Activated CD4-positive, alpha-beta T cell treated with anti-CD3 and anti-CD28 coated beads, Interleukin-2, amount 10 ng/mL, durations not matched to agents 24 days and 14 days (primary cell): ENCODE data around the gene RNASEH2A. TPM values are rescaled to one million over a fixed set of nuclear protein-coding genes. Genes with fewer than 3 reads are reported as not detected.
"Not testable (repeated sequence)": the region's sequence is repeated elsewhere in the genome, so short reads cannot be mapped to it uniquely, and the experiment has no call there.

Experiments used
- DNase-seq: peaks from one replicate; pipeline ENCODE4 v3.0.0; 2022
- H3K27ac Mint-ChIP-seq: one replicate; pipeline ENCODE4 v1.8.0; 2022; ENCODE audit warnings: mild to moderate bottlenecking, mixed read lengths
- H3K27me3 Mint-ChIP-seq: one replicate; pipeline ENCODE4 v1.8.0; 2022; ENCODE audit warnings: mixed read lengths
- H3K36me3 Mint-ChIP-seq: one replicate; pipeline ENCODE4 v1.8.0; 2022; ENCODE audit warnings: low read depth, mild to moderate bottlenecking, mixed read lengths
- H3K4me1 Mint-ChIP-seq: one replicate; pipeline ENCODE4 v1.8.0; 2021; ENCODE audit warnings: mixed read lengths
- H3K4me3 Mint-ChIP-seq: one replicate; pipeline ENCODE4 v1.8.0; 2022; ENCODE audit warnings: mild to moderate bottlenecking, moderate library complexity, mixed read lengths
- H3K9me3 Mint-ChIP-seq: one replicate; pipeline ENCODE4 v1.8.0; 2021; ENCODE audit warnings: mixed read lengths
- intact Hi-C: fragments of 100-400 bp; cut with micrococcal nuclease; formaldehyde crosslinking; loops from one replicate; pipeline ENCODE4 v1.15.1; 2023
- total RNA-seq: library from RNA; stranded (reverse); gene quantifications from 2 replicates; pipeline ENCODE4 v1.2.3, GENCODE V29; 2022

RNASEH2A gene
- total RNA-seq, 1 donor from 2014 or later = 35.8 TPM

GRCh38 chr19:12804051-12804450 is 2.3 kb upstream of the RNASEH2A start:
- H3K4me1 Mint-ChIP-seq = peaks cover 33% of the 10 kb centered on the region
- intact Hi-C loops = no loop called here
- peaks cover 29% of the 10 kb centered on the region for H3K36me3 Mint-ChIP-seq
- H3K27me3 Mint-ChIP-seq = no peaks in the 10 kb centered on the region
- H3K27ac Mint-ChIP-seq = no peak overlapping the region
- H3K9me3 Mint-ChIP-seq = no peaks in the 10 kb centered on the region
- H3K4me3 Mint-ChIP-seq = peak overlapping the region; percentile 7
- no peak for DNase-seq

GRCh38 chr19:12815088-12815487 is 8.7 kb downstream of the RNASEH2A start:
- H3K36me3 Mint-ChIP-seq = peaks cover 19% of the 10 kb centered on the region
- intact Hi-C loops = no loop called here
- H3K27me3 Mint-ChIP-seq = no peaks in the 10 kb centered on the region
- DNase-seq = no peak
- no peaks in the 10 kb centered on the region for H3K9me3 Mint-ChIP-seq
- no peaks in the 10 kb centered on the region for H3K4me1 Mint-ChIP-seq
- H3K27ac Mint-ChIP-seq = no peak overlapping the region
- H3K4me3 Mint-ChIP-seq = no peak overlapping the region

GRCh38 chr19:12817188-12817587 is 10.8 kb downstream of the RNASEH2A start:
- DNase-seq, H3K27me3 Mint-ChIP-seq: not testable (repeated sequence)

DNA sequence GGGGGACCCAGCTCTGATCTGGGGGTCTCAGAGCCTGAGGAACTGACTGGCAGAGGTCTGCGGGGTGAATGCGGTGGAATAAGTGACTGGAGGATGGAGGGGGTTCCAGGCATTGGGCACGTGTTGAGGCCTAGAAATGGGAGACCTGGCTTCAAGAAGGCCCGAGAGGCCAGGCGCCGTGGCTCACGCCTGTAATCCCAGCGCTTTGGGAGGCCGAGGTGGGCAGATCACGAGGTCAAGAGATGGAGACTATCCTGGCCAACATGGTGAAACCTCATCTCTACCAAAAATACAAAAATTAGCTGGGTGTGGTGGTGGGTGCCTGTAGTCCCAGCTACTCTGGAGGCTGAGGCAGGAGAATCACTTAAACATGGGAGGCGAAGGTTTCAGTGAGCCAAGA is 11.4 kb downstream of the RNASEH2A start:
- DNase-seq = not testable (repeated sequence)

More at GRCh38 chr19:12817188-12817587, 10.8 kb downstream of the RNASEH2A start:
- H3K4me1 Mint-ChIP-seq, H3K4me3 Mint-ChIP-seq, H3K9me3 Mint-ChIP-seq, intact Hi-C loops, H3K27ac Mint-ChIP-seq: not testable (repeated sequence)
- peaks cover 19% of the 10 kb centered on the region for H3K36me3 Mint-ChIP-seq

GRCh38 chr19:12821761-12822160 is 15.4 kb downstream of the RNASEH2A start:
- H3K27ac Mint-ChIP-seq = no peak overlapping the region
- no peaks in the 10 kb centered on the region for H3K36me3 Mint-ChIP-seq
- no peak overlapping the region for H3K4me3 Mint-ChIP-seq
- H3K9me3 Mint-ChIP-seq = no peaks in the 10 kb centered on the region
- DNase-seq = no peak
- peaks cover 11% of the 10 kb centered on the region for H3K4me1 Mint-ChIP-seq
- intact Hi-C loops = no loop called here
- H3K27me3 Mint-ChIP-seq = peaks cover 14% of the 10 kb centered on the region

More for the DNA sequence above, 11.4 kb downstream of the RNASEH2A start:
- H3K27me3 Mint-ChIP-seq, H3K4me1 Mint-ChIP-seq, H3K27ac Mint-ChIP-seq, H3K9me3 Mint-ChIP-seq, intact Hi-C loops, H3K4me3 Mint-ChIP-seq: not testable (repeated sequence)
- H3K36me3 Mint-ChIP-seq = peaks cover 19% of the 10 kb centered on the region

DNA sequence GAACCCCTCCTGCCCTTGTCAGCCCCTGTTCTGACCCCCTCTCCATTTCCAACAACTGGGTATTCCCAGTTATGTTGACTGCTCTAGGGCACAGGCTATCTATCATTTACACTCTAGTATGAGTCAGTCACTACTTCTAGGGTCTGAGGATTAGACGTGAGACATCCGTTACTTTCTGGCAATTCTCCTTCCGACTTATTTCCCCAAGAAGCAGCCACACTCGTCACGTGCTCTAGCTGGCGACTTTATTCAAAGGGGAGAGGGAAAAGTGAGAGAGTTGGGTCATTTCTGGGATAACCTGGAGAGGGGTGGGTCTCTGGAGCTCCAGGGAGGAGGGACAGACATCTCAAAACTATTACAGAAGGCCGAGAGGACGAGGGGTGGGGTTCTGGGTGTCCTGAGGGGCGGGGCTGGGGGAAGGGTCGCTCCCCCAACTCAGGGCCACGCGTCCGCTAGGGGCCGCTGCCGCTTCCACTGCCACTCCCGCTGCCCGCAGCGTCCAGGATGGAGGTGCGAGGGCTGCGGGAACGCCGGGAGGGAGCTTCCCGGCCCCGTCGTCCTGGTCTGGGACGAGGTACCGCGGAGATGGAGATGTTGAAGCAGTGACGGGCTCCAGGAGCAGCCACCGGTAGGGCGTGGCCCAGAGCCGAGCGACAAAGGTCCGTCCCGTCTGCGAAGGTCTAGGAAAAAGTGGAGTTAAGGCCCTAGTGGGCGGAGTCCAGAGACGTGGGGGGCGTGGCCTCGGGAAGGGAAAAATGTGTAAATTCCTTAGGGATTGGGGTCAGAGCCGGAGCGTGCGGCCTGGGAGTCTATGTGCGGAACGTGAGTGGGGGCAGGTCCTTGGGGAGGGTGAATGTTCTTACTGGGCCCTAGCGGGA is 19.1 kb downstream of the RNASEH2A start:
- peaks cover 38% of the 10 kb centered on the region for H3K27me3 Mint-ChIP-seq

GRCh38 chr19:12828494-12828893 is 22.1 kb downstream of the RNASEH2A start:
- H3K9me3 Mint-ChIP-seq = peaks cover 5% of the 10 kb centered on the region

More for the DNA sequence above, 19.1 kb downstream of the RNASEH2A start:
- intact Hi-C loops = no loop called here
- no peaks in the 10 kb centered on the region for H3K36me3 Mint-ChIP-seq
- H3K4me3 Mint-ChIP-seq = peak overlapping the region; percentile 59
- peaks cover 11% of the 10 kb centered on the region for H3K4me1 Mint-ChIP-seq
- peak; percentile 76 for DNase-seq
- no peak overlapping the region for H3K27ac Mint-ChIP-seq
- H3K9me3 Mint-ChIP-seq = no peaks in the 10 kb centered on the region

GRCh38 chr19:12833418-12833737 is 27.0 kb downstream of the RNASEH2A start:
- Mint-ChIP-seq H3K4me1 (peaks cover 14% of the 10 kb centered on the region), H3K4me3 (peak overlapping the region; percentile 44)

More at GRCh38 chr19:12828494-12828893, 22.1 kb downstream of the RNASEH2A start:
- intact Hi-C loops = no loop called here
- no peak overlapping the region for H3K4me3 Mint-ChIP-seq
- peaks cover 2% of the 10 kb centered on the region for H3K36me3 Mint-ChIP-seq
- peak; percentile 81 for DNase-seq
- H3K4me1 Mint-ChIP-seq = peaks cover 22% of the 10 kb centered on the region
- peaks cover 56% of the 10 kb centered on the region for H3K27me3 Mint-ChIP-seq
- no peak overlapping the region for H3K27ac Mint-ChIP-seq

DNA sequence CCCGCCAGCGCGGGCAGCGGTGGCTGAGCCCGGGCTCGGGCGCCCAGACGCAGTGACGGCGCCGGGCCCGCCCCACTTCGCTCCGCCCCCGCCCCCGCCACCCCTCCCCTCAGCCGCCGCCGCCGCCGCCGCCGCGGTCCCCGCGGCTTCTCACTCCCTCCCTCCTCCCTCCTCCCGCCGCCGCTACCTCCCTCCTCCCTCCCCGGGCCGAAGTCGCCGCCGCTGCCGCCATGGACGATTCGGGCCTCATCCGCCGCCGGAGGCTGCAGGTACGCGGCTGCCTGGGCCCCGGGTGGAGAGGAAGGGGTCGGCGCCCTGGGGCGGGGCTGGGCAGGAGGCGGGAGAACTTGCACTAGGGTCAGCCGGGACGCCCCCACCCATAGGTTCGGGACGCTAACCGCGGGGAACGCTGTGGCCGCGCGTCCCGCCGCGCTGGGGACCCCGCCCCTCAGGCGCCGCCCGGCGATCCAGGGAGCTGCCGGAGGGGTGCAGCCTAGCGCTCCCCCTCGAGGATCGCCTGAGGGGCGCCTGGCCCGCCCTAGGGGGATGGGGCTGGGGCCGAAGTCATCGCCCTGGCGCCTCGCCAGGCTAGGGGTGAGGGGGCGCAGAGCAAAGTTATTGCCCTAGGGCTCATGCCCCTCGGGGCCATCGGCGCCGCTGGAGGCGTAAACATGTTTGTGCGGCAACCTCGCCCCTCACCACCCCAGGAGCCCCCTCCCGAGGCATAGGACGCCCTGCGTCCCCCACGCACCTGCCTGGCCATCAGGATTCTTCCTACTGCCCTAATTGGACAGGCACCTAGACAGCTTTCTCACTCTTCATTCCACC is 27.6 kb downstream of the RNASEH2A start:
- peak; percentile 74 for DNase-seq
- H3K4me3 Mint-ChIP-seq = peak overlapping the region; percentile 34
- H3K27me3 Mint-ChIP-seq = peaks cover 67% of the 10 kb centered on the region
- H3K9me3 Mint-ChIP-seq = peaks cover 5% of the 10 kb centered on the region
- no peak overlapping the region for H3K27ac Mint-ChIP-seq
- intact Hi-C loops = no loop called here
- H3K4me1 Mint-ChIP-seq = peaks cover 15% of the 10 kb centered on the region
- H3K36me3 Mint-ChIP-seq = peaks cover 2% of the 10 kb centered on the region

More at GRCh38 chr19:12833418-12833737, 27.0 kb downstream of the RNASEH2A start:
- DNase-seq = no peak
- Mint-ChIP-seq H3K36me3 (peaks cover 2% of the 10 kb centered on the region), H3K27me3 (peaks cover 69% of the 10 kb centered on the region), H3K9me3 (peaks cover 5% of the 10 kb centered on the region), H3K27ac (no peak overlapping the region)
- intact Hi-C loops = no loop called here

DNA sequence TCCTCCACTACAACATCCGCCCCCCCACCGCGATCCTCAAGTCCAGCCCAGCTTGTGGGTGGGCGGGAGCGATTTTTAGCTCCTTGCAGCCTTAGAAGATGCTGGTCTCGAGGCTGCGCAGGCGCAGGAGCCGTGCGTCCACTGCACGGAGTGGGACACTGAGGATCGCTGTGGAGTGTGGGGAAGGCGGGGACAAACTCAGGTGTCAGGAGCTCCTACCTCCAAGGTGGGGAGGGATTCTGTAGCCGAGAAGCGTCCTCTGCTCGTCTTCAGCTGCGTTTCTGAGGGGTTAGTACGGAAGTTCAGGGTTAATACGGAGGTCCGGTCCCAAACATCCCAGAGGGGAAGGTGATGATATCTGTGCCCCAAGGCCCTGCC is 28.2 kb downstream of the RNASEH2A start, which contains the start of gene RTBDN:
Gene RTBDN (minus strand): TSS at position 14 of the 378 bp plus-strand sequence. CDS start 4,600 bp downstream, outside the sequence.
- no peak for DNase-seq
- H3K27me3 Mint-ChIP-seq = peaks cover 70% of the 10 kb centered on the region

GRCh38 chr19:12834976-12835757 is 28.8 kb downstream of the RNASEH2A start:
- peak; percentile 78 for DNase-seq

More for the DNA sequence above, 28.2 kb downstream of the RNASEH2A start, which contains the start of gene RTBDN:
- intact Hi-C loops = no loop called here
- peaks cover 21% of the 10 kb centered on the region for H3K4me1 Mint-ChIP-seq
- no peak within 1 kb of the TSS for H3K27ac Mint-ChIP-seq
- peaks cover 2% of the 10 kb centered on the region for H3K36me3 Mint-ChIP-seq
- peak within 1 kb of the TSS; percentile 44 for H3K4me3 Mint-ChIP-seq
- peaks cover 5% of the 10 kb centered on the region for H3K9me3 Mint-ChIP-seq

GRCh38 chr19:12836529-12836863 is 30.1 kb downstream of the RNASEH2A start:
- intact Hi-C loops = loop anchor here (5.0 kb wide), 3 partner anchors 59 to 261 kb away; partner anchors contain the start of gene HOOK2
- no peak for DNase-seq
- H3K27me3 Mint-ChIP-seq = peaks cover 73% of the 10 kb centered on the region
- H3K9me3 Mint-ChIP-seq = peaks cover 5% of the 10 kb centered on the region
- peaks cover 28% of the 10 kb centered on the region for H3K4me1 Mint-ChIP-seq
- no peak overlapping the region for H3K27ac Mint-ChIP-seq
- H3K36me3 Mint-ChIP-seq = peaks cover 2% of the 10 kb centered on the region
- H3K4me3 Mint-ChIP-seq = no peak overlapping the region

More at GRCh38 chr19:12834976-12835757, 28.8 kb downstream of the RNASEH2A start:
- intact Hi-C loops = loop anchor here (5.0 kb wide), 3 partner anchors 58 to 262 kb away; partner anchors contain the start of gene HOOK2
- peaks cover 2% of the 10 kb centered on the region for H3K36me3 Mint-ChIP-seq
- H3K9me3 Mint-ChIP-seq = peaks cover 5% of the 10 kb centered on the region
- H3K4me1 Mint-ChIP-seq = peaks cover 22% of the 10 kb centered on the region
- H3K4me3 Mint-ChIP-seq = no peak overlapping the region
- H3K27ac Mint-ChIP-seq = no peak overlapping the region
- peaks cover 69% of the 10 kb centered on the region for H3K27me3 Mint-ChIP-seq

DNA sequence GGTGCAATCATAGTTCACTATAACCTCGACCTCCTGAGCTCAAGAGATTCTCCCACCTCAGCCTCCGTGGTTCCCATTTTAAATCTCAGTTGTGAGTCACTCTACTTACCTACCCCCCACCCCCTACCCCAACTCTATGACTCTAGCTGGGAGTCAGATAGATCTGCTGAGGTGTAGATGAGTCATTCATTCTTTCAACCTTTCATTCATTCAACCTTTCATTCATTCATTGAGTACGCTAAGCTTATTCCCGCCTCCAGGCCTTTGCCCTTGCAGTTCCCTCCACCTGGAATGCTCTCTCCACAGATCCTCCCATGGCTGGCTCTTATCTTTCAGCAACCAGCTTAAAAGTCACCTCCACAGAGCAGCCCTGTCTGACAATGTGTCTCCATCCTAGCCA is 30.8 kb downstream of the RNASEH2A start:
- Mint-ChIP-seq H3K9me3 (peaks cover 4% of the 10 kb centered on the region), H3K36me3 (peaks cover 2% of the 10 kb centered on the region), H3K4me1 (peaks cover 26% of the 10 kb centered on the region), H3K4me3 (no peak overlapping the region), H3K27ac (no peak overlapping the region), H3K27me3 (peaks cover 71% of the 10 kb centered on the region)
- intact Hi-C loops = loop anchor here (5.0 kb wide), 3 partner anchors 60 to 260 kb away; partner anchors contain the start of gene HOOK2
- DNase-seq = no peak
